CD4-positive, alpha-beta memory T cell (primary cell): ENCODE measurements around the gene GGA1. TPM values are rescaled to one million over a fixed set of nuclear protein-coding genes. Genes with fewer than 3 reads are reported as not detected.

Source experiments
- polyA plus RNA-seq, 2 donors: library from polyadenylated mRNA; unstranded; fragments of 300-500 nt; fragmentation: Illumina TruSeq; gene quantifications; one replicate each; pipeline ENCODE4 v1.2.3, GENCODE V29; 2021
- total RNA-seq, 2 experiments: library from RNA; stranded (reverse); gene quantifications; one replicate each; pipeline ENCODE4 v1.2.3, GENCODE V29; 2021

Gene GGA1
- total and polyA plus RNA-seq, 4 experiments from 2014 or later = 16.3 to 109 (median 67.5) TPM

Other genes starting within 250 kb of the GGA1 start
- gene ELFN2, start 181.4 kb upstream of the GGA1 start, total RNA-seq = under 1 TPM; 0.32 to 0.55 TPM
- not detected for gene ELFN2, start 181.4 kb upstream of the GGA1 start, polyA plus RNA-seq
- 100 to 1,000 TPM; 213 to 218 TPM for gene MFNG, start 122.5 kb upstream of the GGA1 start, total RNA-seq
- gene MFNG, start 122.5 kb upstream of the GGA1 start, polyA plus RNA-seq = 100 to 1,000 TPM; 339 to 441 TPM
- gene CARD10, start 89.4 kb upstream of the GGA1 start, total RNA-seq = under 1 TPM; 0.42 to 0.61 TPM
- gene CARD10, start 89.4 kb upstream of the GGA1 start, polyA plus RNA-seq = not detected
- gene CDC42EP1, start 48.4 kb upstream of the GGA1 start, total RNA-seq = not detected
- gene CDC42EP1, start 48.4 kb upstream of the GGA1 start, polyA plus RNA-seq = not detected
- gene LGALS2, start 28.7 kb upstream of the GGA1 start, total RNA-seq = 1 to 10 TPM in 1 of 2 experiments, not detected in 1; 1.0 TPM
- not detected for gene LGALS2, start 28.7 kb upstream of the GGA1 start, polyA plus RNA-seq
- 10 to 100 TPM; 84.0 to 89.2 TPM for gene SH3BP1, start 30.8 kb downstream of the GGA1 start, total RNA-seq
- gene SH3BP1, start 30.8 kb downstream of the GGA1 start, polyA plus RNA-seq = 10 to 100 TPM; 17.6 to 30.3 TPM
- 1 to 10 TPM; 7.3 to 9.8 TPM for gene PDXP, start 49.9 kb downstream of the GGA1 start, total RNA-seq
- gene PDXP, start 49.9 kb downstream of the GGA1 start, polyA plus RNA-seq = 1 to 10 TPM in 1 of 2 donors, under 1 TPM in 1; 0.38 to 7.1 TPM
- gene LGALS1, start 66.8 kb downstream of the GGA1 start, total RNA-seq = 10 to 100 TPM; 64.8 to 68.7 TPM
- gene LGALS1, start 66.8 kb downstream of the GGA1 start, polyA plus RNA-seq = 100 to 1,000 TPM; 315 to 358 TPM
- gene NOL12, start 77.5 kb downstream of the GGA1 start, total RNA-seq = 10 to 100 TPM; 50.3 to 52.0 TPM
- gene NOL12, start 77.5 kb downstream of the GGA1 start, polyA plus RNA-seq = 10 to 100 TPM; 38.8 to 51.6 TPM
- 10 to 100 TPM; 25.8 to 26.1 TPM for gene TRIOBP, start 88.2 kb downstream of the GGA1 start, total RNA-seq
- gene TRIOBP, start 88.2 kb downstream of the GGA1 start, polyA plus RNA-seq = 10 to 100 TPM in 1 of 2 donors, 1 to 10 TPM in 1; 9.2 to 13.0 TPM
- gene GCAT, start 199.1 kb downstream of the GGA1 start, total RNA-seq = 1 to 10 TPM; 3.4 to 4.4 TPM
- gene GCAT, start 199.1 kb downstream of the GGA1 start, polyA plus RNA-seq = 1 to 10 TPM; 2.9 to 6.8 TPM
- gene GALR3, start 214.5 kb downstream of the GGA1 start, total RNA-seq = not detected
- not detected for gene GALR3, start 214.5 kb downstream of the GGA1 start, polyA plus RNA-seq
- gene ANKRD54, start 235.5 kb downstream of the GGA1 start, total RNA-seq = 10 to 100 TPM; 21.6 to 22.7 TPM
- gene ANKRD54, start 235.5 kb downstream of the GGA1 start, polyA plus RNA-seq = 10 to 100 TPM; 11.0 to 13.4 TPM
- 100 to 1,000 TPM; 550 to 571 TPM for gene EIF3L, start 240.6 kb downstream of the GGA1 start, total RNA-seq
- 100 to 1,000 TPM; 226 to 364 TPM for gene EIF3L, start 240.6 kb downstream of the GGA1 start, polyA plus RNA-seq